Aorta (tissue), 5 donors: Measurements from ENCODE around the gene PTH2. TPM values are rescaled to one million over a fixed set of nuclear protein-coding genes. Genes with fewer than 3 reads are reported as not detected.
"Not testable (repeated sequence)": the region's sequence is repeated elsewhere in the genome, so short reads cannot be mapped to it uniquely, and the experiment has no call there.

Experiments used
- ATAC-seq: fragments of 200-7000 bp; cut with Tn5 transposase; one replicate; pipeline ENCODE4 v1.9.1; 2022; ENCODE audit warnings: moderate library complexity; ENCODE audit not compliant: low FRiP score
- DNase-seq, 2 donors: peaks; one replicate each; pipeline ENCODE4 v3.0.0-alpha.2; 2020
- H3K27ac ChIP-seq, 2 donors: one replicate each; pipeline ENCODE4 v1.5.1; 2013; ENCODE audit warnings: low read length in 2 of 2, mild to moderate bottlenecking in 2 of 2, moderate library complexity in 2 of 2, control low read depth in 1 of 2, inconsistent platforms in 1 of 2, low read depth in 1 of 2
- H3K27me3 ChIP-seq, 2 donors: one replicate each; pipeline ENCODE4 v1.6.1; 2013; ENCODE audit warnings: control low read depth in 1 of 2, low read length in 1 of 2, mild to moderate bottlenecking in 1 of 2, moderate library complexity in 1 of 2; ENCODE audit not compliant: insufficient read depth in 2 of 2, control insufficient read depth in 1 of 2
- H3K36me3 ChIP-seq, 2 donors: one replicate each; pipeline ENCODE4 v1.6.1; 2013; ENCODE audit warnings: control low read depth in 1 of 2, low read length in 1 of 2, mild to moderate bottlenecking in 1 of 2; ENCODE audit not compliant: insufficient read depth in 2 of 2, control insufficient read depth in 1 of 2
- H3K4me1 ChIP-seq, 2 donors: one replicate each; pipeline ENCODE4 v1.6.1; 2013; ENCODE audit warnings: low read length in 2 of 2, control low read depth in 1 of 2, mild to moderate bottlenecking in 1 of 2, moderate library complexity in 1 of 2; ENCODE audit not compliant: insufficient read depth in 2 of 2, control insufficient read depth in 1 of 2
- H3K4me3 ChIP-seq, 2 donors: one replicate each; pipeline ENCODE4 v1.5.1; 2013; ENCODE audit warnings: low read length in 2 of 2, control low read depth in 1 of 2, mild to moderate bottlenecking in 1 of 2
- H3K9me3 ChIP-seq: one replicate; pipeline ENCODE4 v1.6.1; 2013; ENCODE audit warnings: mild to moderate bottlenecking, low read length; ENCODE audit not compliant: control insufficient read depth
- WGBS, 2 donors: extraction: QIAGEN DNeasy Blood & Tissue Kit; methylation state at CpG; one replicate each; pipeline ENCODE4 v1.1.7; 2013; 5-methylcytosine and 5-hydroxymethylcytosine counted together
- intact Hi-C, 2 donors: fragments of 100-400 bp; cut with DNase I; formaldehyde crosslinking; loops; one replicate each; pipeline versions ENCODE4 v1.14.2 to v1.15.0; 2022
- polyA plus RNA-seq, 2 donors: library from polyadenylated mRNA; stranded (reverse); fragments of 200-250 nt; gene quantifications; one replicate each; pipeline ENCODE4 v1.2.3, GENCODE V29; 2013
- total RNA-seq, 2 donors: library from RNA; stranded (reverse); fragmentation: NEBNext Ultra II Directional; extraction: Animal tissue kit (Norgen Biotek cat#: 25700); gene quantifications; one replicate each; pipeline ENCODE4 v1.2.1, GENCODE V29; 2021
- donor health status: healthy with polysubstance abuse.
- donor health status: Bipolar disorder and iron deficiency.
- donor health status: DM: no; HTN: no; CAD: no.
- donor health status: DM: no; HTN: no; CAD: no.
- donor health status: DM: yes; HTN: yes; CAD: no.

Gene PTH2
- total and polyA plus RNA-seq, 4 donors: not detected

DNA sequence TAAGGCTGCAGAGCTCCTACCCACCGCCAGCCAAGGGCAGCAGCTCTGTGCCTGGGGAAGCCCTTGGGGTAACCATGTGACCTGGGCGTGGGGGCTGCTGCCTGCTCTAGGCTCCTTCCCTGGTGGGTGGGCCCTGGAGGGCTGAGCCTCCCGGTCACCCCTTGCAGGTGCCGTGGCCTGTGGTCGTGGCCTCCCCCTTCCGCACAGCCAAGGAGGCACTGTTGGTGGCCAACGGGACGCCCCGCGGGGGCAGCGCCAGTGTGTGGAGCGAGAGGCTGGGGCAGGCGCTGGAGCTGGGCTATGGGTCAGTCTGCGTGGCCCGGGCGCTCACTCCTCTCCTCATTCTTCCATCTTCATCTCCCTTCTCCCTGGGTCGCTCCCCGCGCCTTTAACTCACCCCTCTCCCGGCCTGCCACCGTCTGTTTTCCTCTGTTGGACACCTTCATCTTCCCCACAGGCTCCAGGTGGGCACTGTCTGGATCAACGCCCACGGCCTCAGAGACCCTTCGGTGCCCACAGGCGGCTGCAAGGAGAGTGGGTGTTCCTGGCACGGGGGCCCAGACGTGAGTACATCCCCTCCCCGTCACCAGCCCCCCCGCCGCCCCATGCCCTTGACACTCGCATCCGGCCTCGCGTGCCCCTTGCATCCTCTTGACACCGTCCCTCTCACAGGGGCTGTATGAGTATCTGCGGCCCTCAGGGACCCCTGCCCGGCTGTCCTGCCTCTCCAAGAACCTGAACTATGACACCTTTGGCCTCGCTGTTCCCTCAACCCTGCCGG lies 40.9 kb upstream of the PTH2 start:
- H3K36me3 ChIP-seq: peaks cover 0 to 2% of the 10 kb centered on the region in 2 donors
- WGBS, 2 donors: 89 to 92% methylated on average over 35 to 39 of the region's 39 CpGs
- no peak overlapping the region for H3K27ac ChIP-seq
- H3K4me3 ChIP-seq: no peak overlapping the region
- ATAC-seq (no peak), DNase-seq (no peak)
- H3K4me1 ChIP-seq: no peaks in the 10 kb centered on the region
- intact Hi-C loops: no loop called here
- H3K9me3 ChIP-seq: no peaks in the 10 kb centered on the region
- no peaks in the 10 kb centered on the region for H3K27me3 ChIP-seq

DNA sequence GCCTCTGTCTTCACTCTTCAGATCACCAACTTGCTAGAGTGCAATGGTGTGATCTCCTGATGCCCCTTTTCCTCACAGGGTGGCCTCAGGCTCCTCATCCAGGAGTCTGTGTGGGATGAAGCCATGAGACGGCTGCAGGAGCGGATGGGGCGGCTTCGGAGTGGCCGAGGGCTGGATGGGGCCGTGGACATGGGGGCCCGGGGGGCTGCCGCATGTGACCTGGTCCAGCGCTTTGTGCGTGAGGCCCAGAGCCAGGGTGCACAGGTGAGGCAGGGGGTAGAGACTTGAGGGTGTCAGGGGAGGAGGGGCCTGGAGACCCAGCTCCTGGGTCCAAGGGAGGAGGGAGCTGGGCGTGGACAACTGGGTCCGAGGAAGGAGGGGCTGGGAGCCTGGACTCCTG lies 39.3 kb upstream of the PTH2 start:
- DNase-seq: no peak
- Histone ChIP-seq H3K27me3 (no peaks in the 10 kb centered on the region), H3K36me3 (peaks cover 0 to 2% of the 10 kb centered on the region in 2 donors), H3K27ac (no peak overlapping the region), H3K4me3 (no peak overlapping the region), H3K4me1 (no peaks in the 10 kb centered on the region), H3K9me3 (no peaks in the 10 kb centered on the region)
- intact Hi-C loops: no loop called here
- no peak for ATAC-seq
- 85 to 88% methylated on average over 12 of the region's 12 CpGs for WGBS, 2 donors

DNA sequence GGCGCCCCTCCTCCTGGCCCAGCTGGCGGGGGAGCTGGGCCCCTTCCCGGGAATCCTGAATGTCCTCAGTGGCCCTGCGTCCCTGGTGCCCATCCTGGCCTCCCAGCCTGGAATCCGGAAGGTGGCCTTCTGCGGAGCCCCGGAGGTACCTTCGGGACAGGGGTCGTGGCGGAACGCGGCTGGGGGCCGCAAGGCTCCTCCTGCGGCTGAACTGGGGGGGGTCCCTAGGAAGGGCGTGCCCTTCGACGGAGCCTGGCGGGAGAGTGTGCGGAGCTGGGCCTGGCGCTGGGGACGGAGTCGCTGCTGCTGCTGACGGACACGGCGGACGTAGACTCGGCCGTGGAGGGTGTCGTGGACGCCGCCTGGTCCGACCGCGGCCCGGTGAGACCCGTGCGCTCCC lies 38.4 kb upstream of the PTH2 start:
- Histone ChIP-seq H3K9me3 (no peaks in the 10 kb centered on the region), H3K36me3 (peaks cover 0 to 2% of the 10 kb centered on the region in 2 donors), H3K4me1 (no peaks in the 10 kb centered on the region), H3K4me3 (no peak overlapping the region), H3K27me3 (no peaks in the 10 kb centered on the region), H3K27ac (no peak overlapping the region)
- intact Hi-C loops: no loop called here
- ATAC-seq (no peak), DNase-seq (no peak)
- 96 to 98% methylated on average over 32 to 37 of the region's 37 CpGs for WGBS, 2 donors

DNA sequence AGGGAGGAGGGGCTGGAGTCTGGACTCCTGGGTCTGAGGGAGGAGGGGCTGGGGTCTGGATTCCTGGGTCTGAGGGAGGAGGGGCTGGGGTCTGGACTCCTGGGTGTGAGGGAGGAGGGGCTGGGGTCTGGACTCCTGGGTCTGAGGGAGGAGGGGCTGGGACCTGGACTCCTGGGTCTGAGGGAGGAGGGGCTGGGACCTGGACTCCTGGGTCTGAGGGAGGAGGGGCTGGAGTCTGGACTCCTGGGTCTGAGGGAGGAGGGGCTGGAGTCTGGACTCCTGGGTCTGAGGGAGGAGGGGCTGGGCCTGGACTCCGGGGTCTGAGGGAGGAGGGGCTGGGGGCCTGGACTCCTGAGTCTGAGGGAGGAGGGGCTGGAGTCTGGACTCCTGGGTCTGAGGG lies 37.9 kb upstream of the PTH2 start:
- H3K27me3 ChIP-seq, H3K27ac ChIP-seq, ATAC-seq, intact Hi-C loops, H3K36me3 ChIP-seq, H3K4me1 ChIP-seq, H3K9me3 ChIP-seq, DNase-seq, H3K4me3 ChIP-seq: not testable (repeated sequence)
- 0% methylated on average over 1 of the region's 1 CpG; no CpG with 5 or more reads in 1 of the 2 donors for WGBS, 2 donors

DNA sequence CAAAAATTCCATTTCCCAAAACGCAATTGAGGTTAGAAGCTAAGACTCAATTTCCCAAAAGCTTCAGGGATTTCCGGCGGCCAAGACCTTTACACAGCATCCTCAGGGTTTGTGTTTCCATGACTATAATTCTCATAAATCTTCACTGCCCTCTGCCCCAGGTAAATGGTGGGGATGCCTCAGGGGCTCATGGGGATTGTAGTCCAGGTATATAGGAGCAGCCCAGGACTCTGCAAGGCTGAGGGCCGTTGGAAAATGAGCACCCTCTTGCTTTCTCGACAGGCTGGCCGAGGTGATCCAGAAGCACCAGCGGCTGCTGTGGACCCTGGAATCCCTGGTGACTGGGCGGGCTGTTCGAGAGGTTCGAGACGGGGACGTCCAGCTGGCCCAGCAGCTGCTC lies 36.1 kb upstream of the PTH2 start:
- Histone ChIP-seq H3K36me3 (no peaks in the 10 kb centered on the region), H3K4me1 (no peaks in the 10 kb centered on the region), H3K27me3 (no peaks in the 10 kb centered on the region), H3K27ac (no peak overlapping the region), H3K4me3 (no peak overlapping the region), H3K9me3 (no peaks in the 10 kb centered on the region)
- intact Hi-C loops: no loop called here
- ATAC-seq (no peak), DNase-seq (no peak)
- 89 to 93% methylated on average over 12 of the region's 12 CpGs for WGBS, 2 donors

DNA sequence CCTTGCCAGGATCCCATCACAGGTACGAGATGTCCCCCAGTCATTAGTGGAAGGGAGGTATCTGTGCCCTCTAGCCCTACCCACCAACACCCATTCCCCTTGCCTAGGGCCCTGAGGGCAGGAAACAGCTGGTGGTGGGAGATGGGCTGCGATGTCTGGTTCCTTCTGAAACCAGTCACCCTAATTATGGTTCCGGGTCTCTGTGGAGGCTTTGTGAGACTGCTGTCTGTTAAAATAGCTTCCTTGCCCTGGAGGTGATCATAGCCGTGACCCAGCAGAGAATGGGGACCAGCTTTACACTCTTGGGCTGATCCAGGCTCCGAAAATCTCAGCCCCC lies 35.3 kb upstream of the PTH2 start:
- no peak for DNase-seq
- Histone ChIP-seq H3K27me3 (no peaks in the 10 kb centered on the region), H3K36me3 (no peaks in the 10 kb centered on the region), H3K4me1 (no peaks in the 10 kb centered on the region), H3K27ac (no peak overlapping the region), H3K9me3 (no peaks in the 10 kb centered on the region), H3K4me3 (no peak overlapping the region)
- no peak for ATAC-seq
- 92 to 94% methylated on average over 5 of the region's 5 CpGs for WGBS, 2 donors
- intact Hi-C loops: no loop called here

DNA sequence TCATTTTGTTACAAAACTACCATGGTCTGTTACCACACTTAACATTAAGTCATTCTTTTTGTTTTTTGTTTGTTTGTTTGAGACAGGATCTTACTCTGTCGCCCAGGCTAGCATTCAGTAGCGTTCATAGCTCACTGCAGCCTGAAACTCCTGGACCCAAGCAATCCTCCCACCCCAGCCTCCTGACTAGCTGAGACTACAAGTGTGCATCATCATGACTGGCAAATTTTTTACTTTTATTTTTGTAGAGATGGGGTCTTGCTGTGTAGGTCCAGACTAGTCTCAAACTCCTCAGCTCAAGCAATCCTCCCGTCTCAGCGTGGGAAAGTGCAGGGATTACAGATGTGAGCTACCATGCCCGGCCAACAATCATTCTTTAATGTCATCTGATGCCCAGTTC lies 33.1 kb upstream of the PTH2 start:
- no peaks in the 10 kb centered on the region for H3K27me3 ChIP-seq
- 80 to 86% methylated on average over 5 of the region's 5 CpGs for WGBS, 2 donors
- H3K27ac ChIP-seq: no peak overlapping the region
- H3K9me3 ChIP-seq: no peaks in the 10 kb centered on the region
- no peaks in the 10 kb centered on the region for H3K36me3 ChIP-seq
- no peaks in the 10 kb centered on the region for H3K4me1 ChIP-seq
- no peak overlapping the region for H3K4me3 ChIP-seq
- DNase-seq (no peak), ATAC-seq (no peak)
- intact Hi-C loops: no loop called here

DNA sequence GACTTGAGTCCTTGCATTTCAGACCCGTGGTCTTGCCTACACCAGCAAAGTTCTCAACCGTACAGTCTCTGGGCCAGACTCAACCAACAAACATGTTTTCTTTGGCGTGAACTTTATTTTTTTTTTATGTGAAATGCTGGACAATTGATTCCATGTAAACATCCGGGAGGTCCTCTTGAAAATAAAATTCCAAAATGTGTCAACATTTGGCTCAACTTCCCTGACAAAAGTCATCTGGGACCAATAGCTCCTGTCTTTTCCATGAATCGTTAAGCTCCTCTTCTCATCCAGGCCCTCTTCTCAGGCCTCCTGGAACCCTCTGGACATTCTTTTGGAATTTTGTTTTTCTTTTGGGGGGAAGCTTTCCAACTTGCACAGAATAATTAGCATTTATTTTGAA lies 32.5 kb upstream of the PTH2 start:
- no peaks in the 10 kb centered on the region for H3K36me3 ChIP-seq
- ATAC-seq: no peak
- intact Hi-C loops: no loop called here
- H3K9me3 ChIP-seq: no peaks in the 10 kb centered on the region
- H3K4me1 ChIP-seq: no peaks in the 10 kb centered on the region
- H3K4me3 ChIP-seq: no peak overlapping the region
- H3K27ac ChIP-seq: no peak overlapping the region
- H3K27me3 ChIP-seq: no peaks in the 10 kb centered on the region
- DNase-seq: no peak
- 63 to 64% methylated on average over 5 of the region's 5 CpGs for WGBS, 2 donors

DNA sequence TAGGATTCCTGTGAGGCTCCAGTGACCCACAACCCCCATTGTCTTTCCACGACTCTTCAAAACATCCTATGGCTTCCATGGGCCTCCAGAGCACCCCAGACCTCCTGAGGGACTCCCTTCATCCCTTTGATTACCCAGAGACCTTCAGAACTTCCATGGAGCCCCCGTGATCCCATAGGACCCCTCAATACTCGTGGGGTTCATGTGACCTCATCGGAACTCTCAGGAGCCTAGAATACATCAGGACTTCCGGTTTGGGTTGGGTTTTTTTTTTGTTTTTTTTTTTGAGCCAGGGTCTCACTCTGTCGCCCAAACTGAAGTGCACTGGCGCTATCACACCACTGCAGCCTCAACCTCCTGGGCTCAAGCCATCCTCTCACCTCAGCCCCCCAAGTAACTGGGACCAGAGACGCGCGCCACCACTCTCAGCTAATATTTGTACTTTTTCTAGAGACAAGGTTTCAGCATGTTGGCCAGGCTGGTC lies 30.6 kb upstream of the PTH2 start:
- no peaks in the 10 kb centered on the region for H3K4me1 ChIP-seq
- no peaks in the 10 kb centered on the region for H3K36me3 ChIP-seq
- peak overlapping the region in 1 of 2 donors; percentile 7 for H3K4me3 ChIP-seq
- no peak for DNase-seq
- no peaks in the 10 kb centered on the region for H3K27me3 ChIP-seq
- peak overlapping the region; percentile 64 to 75 for H3K27ac ChIP-seq
- 37 to 41% methylated on average over 10 of the region's 10 CpGs for WGBS, 2 donors
- intact Hi-C loops: no loop called here
- H3K9me3 ChIP-seq: no peaks in the 10 kb centered on the region
- no peak for ATAC-seq
